Epithelial cell of prostate (primary cell): Measurements from ENCODE around the gene LRBA.

Experiments used
- DNase-seq: peaks from one replicate; pipeline ENCODE4 v3.0.0-alpha.2; 2011; ENCODE audit warnings: low read depth, low spot score
- H3K27ac ChIP-seq: fragments of 450-650 bp; 2 replicates; pipeline ENCODE4 v1.5.1; 2017; ENCODE audit warnings: mild to moderate bottlenecking

The LRBA gene

GRCh38 chr4:150217808-150218207, 797.3 kb downstream of the LRBA start:
- no peak overlapping the region for H3K27ac ChIP-seq
- DNase-seq = no peak

DNA sequence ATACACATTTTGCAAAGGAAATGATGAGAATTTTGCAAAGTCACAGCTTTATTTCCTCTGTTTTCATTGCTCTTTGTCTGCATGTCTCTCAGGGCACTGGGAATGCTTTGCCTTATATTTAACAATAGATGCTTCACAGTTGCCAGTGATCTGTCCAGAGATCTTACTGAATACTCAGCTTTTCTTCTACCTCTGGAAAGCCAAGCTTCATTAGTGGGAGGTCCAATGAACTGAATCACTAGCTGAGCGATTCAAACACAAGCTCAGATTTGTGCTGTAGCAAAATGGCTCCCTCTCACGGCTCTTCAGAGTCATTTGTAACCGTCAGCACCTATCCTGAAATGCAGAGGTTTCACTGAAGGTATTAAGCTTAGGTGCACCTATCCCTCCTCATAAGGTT, 797.9 kb downstream of the LRBA start:
- DNase-seq = peak; percentile 29

DNA sequence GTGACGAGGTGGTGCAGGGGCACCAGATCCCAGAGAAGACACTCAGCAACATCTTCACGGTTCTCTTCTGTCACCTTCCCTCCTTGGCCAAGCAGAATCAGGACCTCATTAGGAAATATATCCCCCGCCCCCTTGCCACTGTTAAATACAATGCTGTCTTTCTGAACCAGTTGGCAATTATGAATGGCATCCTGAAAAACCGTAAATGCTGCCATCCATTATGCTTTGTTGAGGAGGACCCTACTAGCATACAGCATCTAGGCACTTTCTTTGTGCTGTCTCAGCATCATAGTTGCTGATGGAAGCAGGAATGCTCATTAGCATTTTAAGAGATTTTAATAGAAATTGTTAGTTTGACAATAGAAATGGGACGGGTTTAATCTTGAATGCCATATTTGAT, 798.4 kb downstream of the LRBA start:
- DNase-seq = no peak
- H3K27ac ChIP-seq = no peak overlapping the region

More for the DNA sequence above, 797.9 kb downstream of the LRBA start:
- H3K27ac ChIP-seq = no peak overlapping the region

- no peak overlapping the region for H3K27ac ChIP-seq
- DNase-seq = peak; percentile 57
These were observed 799.5 kb downstream of the LRBA start for GRCh38 chr4:150215601-150216000.
